Spleen (tissue), 7 donors: Measurements from ENCODE around the gene THUMPD1.

ENCODE experiments used
- POLR2A ChIP-seq, 3 donors: fragments of 450-650 bp; IDR thresholded peaks; one replicate each; pipeline ENCODE4 v1.5.1; 2017; ENCODE audit warnings: antibody characterized with exemption in 3 of 3, mild to moderate bottlenecking in 1 of 3
- TF ChIP-seq, protein P1 (sequence below), 11 experiments: fragments of 200-600 bp in 7 of 11; fragments of 450-650 bp in 4 of 11; sonication (generic) in 4 of 11; IDR thresholded peaks in 8 of 11; conservative IDR thresholded peaks in 3 of 11; 1 replicate in 7 of 11; 2 replicates in 4 of 11; pipeline versions ENCODE4 v1.4.0 to v1.8.0; 2016 to 2021; ENCODE audit warnings: antibody characterized with exemption in 11 of 11, inconsistent platforms in 4 of 11, mild to moderate bottlenecking in 1 of 11
- donor health status: DM: no; HTN: no; CAD: no; lungs with moderate emphysema.
- donor health status: DM: no; HTN: no; CAD: no.
- donor health status: DM: no; HTN: no; CAD: no.

DNA sequence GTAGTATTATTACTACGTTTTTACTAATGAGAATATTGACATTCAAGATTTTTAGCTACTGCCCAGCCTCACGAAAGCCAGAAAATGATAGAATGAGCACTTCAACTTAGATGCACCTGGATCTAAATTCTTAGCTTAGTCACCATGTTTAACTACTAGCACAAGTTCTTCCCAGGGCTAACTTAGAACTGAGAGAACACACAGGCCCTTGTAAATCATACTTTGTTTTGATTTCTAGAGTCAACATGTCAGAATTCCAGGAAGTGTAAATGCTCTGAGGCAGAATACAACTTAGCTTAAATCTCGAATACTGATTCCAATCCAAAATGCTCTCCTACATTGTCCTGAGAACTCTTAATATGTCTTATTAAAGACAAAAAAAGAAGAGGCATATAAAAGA, 37.3 kb downstream of the THUMPD1 start:
- TF ChIP-seq POLR2A (IDR thresholded peaks at IDR 0.05) = no peak
- TF ChIP-seq, protein P1, sequence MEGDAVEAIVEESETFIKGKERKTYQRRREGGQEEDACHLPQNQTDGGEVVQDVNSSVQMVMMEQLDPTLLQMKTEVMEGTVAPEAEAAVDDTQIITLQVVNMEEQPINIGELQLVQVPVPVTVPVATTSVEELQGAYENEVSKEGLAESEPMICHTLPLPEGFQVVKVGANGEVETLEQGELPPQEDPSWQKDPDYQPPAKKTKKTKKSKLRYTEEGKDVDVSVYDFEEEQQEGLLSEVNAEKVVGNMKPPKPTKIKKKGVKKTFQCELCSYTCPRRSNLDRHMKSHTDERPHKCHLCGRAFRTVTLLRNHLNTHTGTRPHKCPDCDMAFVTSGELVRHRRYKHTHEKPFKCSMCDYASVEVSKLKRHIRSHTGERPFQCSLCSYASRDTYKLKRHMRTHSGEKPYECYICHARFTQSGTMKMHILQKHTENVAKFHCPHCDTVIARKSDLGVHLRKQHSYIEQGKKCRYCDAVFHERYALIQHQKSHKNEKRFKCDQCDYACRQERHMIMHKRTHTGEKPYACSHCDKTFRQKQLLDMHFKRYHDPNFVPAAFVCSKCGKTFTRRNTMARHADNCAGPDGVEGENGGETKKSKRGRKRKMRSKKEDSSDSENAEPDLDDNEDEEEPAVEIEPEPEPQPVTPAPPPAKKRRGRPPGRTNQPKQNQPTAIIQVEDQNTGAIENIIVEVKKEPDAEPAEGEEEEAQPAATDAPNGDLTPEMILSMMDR (IDR thresholded peaks at IDR 0.05 in 8 of 11, conservative IDR thresholded peaks at IDR 0.05 in 3 of 11) = no peak
